CD14-positive monocyte (primary cell): ENCODE results near the gene SMARCC1. TPM values are rescaled to one million over a fixed set of nuclear protein-coding genes. Genes with fewer than 3 reads are reported as not detected.

ENCODE experiments used
- DNase-seq, 3 donors: peaks; one replicate each; pipeline ENCODE4 v3.0.0-alpha.2; 2011 to 2022
- H2AFZ ChIP-seq: 2 replicates; pipeline ENCODE4 v1.6.0; 2012; ENCODE audit warnings: mild to moderate bottlenecking, low read depth, low read length, inconsistent platforms; ENCODE audit not compliant: insufficient read depth, poor library complexity, severe bottlenecking
- H3K27ac ChIP-seq, 2 donors: 1 replicate in 1 of 2; 2 replicates in 1 of 2; pipeline ENCODE4 v1.5.1; 2012 to 2013; ENCODE audit warnings: low read length in 2 of 2, control low read depth in 1 of 2, inconsistent platforms in 1 of 2, low read depth in 1 of 2, mild to moderate bottlenecking in 1 of 2
- H3K27me3 ChIP-seq, 2 donors: one replicate each; pipeline versions ENCODE4 v1.6.0 to v1.6.1; 2011 to 2013; ENCODE audit warnings: low read length in 2 of 2; ENCODE audit not compliant: control insufficient read depth in 2 of 2, insufficient read depth in 2 of 2
- H3K36me3 ChIP-seq, 2 donors: replicated peaks in 1 of 2; 1 replicate in 1 of 2; 2 replicates in 1 of 2; pipeline versions ENCODE4 v1.5.1 to v1.6.1; 2012 to 2013; ENCODE audit warnings: low read length in 2 of 2, control low read depth in 1 of 2, inconsistent platforms in 1 of 2, mild to moderate bottlenecking in 1 of 2; ENCODE audit not compliant: insufficient read depth in 2 of 2, control insufficient read depth in 1 of 2
- H3K4me1 ChIP-seq, 2 donors: 1 replicate in 1 of 2; 2 replicates in 1 of 2; pipeline versions ENCODE4 v1.5.1 to v1.6.1; 2012 to 2013; ENCODE audit warnings: low read length in 2 of 2, control low read depth in 1 of 2, inconsistent platforms in 1 of 2, mild to moderate bottlenecking in 1 of 2, moderate library complexity in 1 of 2; ENCODE audit not compliant: insufficient read depth in 2 of 2, control insufficient read depth in 1 of 2
- H3K4me2 ChIP-seq: replicated peaks from 2 replicates; pipeline ENCODE3; 2012; ENCODE audit warnings: low read length, moderate library complexity, mild to moderate bottlenecking; ENCODE audit not compliant: poor library complexity, severe bottlenecking; ENCODE audit errors: extremely low read depth
- H3K4me3 ChIP-seq, 3 experiments: fragments of 200-600 bp in 1 of 3; sonication (generic) in 1 of 3; replicated peaks in 1 of 3; 1 replicate in 2 of 3; 2 replicates in 1 of 3; pipeline ENCODE4 v1.5.1; 2011 to 2013; ENCODE audit warnings: low read length in 3 of 3, mild to moderate bottlenecking in 3 of 3, control low read depth in 2 of 3, low read depth in 2 of 3, inconsistent platforms in 1 of 3, moderate library complexity in 1 of 3
- H3K79me2 ChIP-seq: 2 replicates; pipeline ENCODE4 v1.6.0; 2012; ENCODE audit warnings: mild to moderate bottlenecking, control low read depth, inconsistent platforms, low read length, moderate library complexity; ENCODE audit not compliant: insufficient read depth
- H3K9ac ChIP-seq: 2 replicates; pipeline ENCODE4 v1.6.0; 2017; ENCODE audit warnings: low read length, mild to moderate bottlenecking; ENCODE audit not compliant: insufficient read depth, poor library complexity, severe bottlenecking
- H3K9me3 ChIP-seq, 2 donors: replicated peaks in 1 of 2; 1 replicate in 1 of 2; 2 replicates in 1 of 2; pipeline versions ENCODE4 v1.5.1 to v1.6.1; 2012 to 2013; ENCODE audit warnings: low read length in 2 of 2, control low read depth in 1 of 2; ENCODE audit not compliant: control insufficient read depth in 1 of 2, insufficient read depth in 1 of 2
- H4K20me1 ChIP-seq: 2 replicates; pipeline ENCODE4 v1.6.0; 2012; ENCODE audit warnings: mild to moderate bottlenecking, low read length, control low read depth, moderate library complexity; ENCODE audit not compliant: insufficient read depth
- H3K27ac Mint-ChIP-seq, 7 donors: one replicate each; pipeline ENCODE4 v1.8.0; 2020; ENCODE audit warnings: mild to moderate bottlenecking in 7 of 7, mixed read lengths in 7 of 7, moderate library complexity in 6 of 7, inconsistent platforms in 2 of 7
- H3K27me3 Mint-ChIP-seq, 3 donors: one replicate each; pipeline ENCODE4 v1.8.0; 2021 to 2022; ENCODE audit warnings: low read depth in 3 of 3, mild to moderate bottlenecking in 3 of 3, mixed read lengths in 3 of 3, moderate library complexity in 3 of 3, inconsistent platforms in 1 of 3
- H3K36me3 Mint-ChIP-seq, 2 donors: one replicate each; pipeline ENCODE4 v1.8.0; 2020; ENCODE audit warnings: mixed read lengths in 2 of 2, inconsistent platforms in 1 of 2, mild to moderate bottlenecking in 1 of 2
- H3K4me1 Mint-ChIP-seq: one replicate; pipeline ENCODE4 v1.8.0; 2020; ENCODE audit warnings: mild to moderate bottlenecking, mixed read lengths
- H3K4me3 Mint-ChIP-seq, 2 donors: one replicate each; pipeline ENCODE4 v1.8.0; 2020; ENCODE audit warnings: mild to moderate bottlenecking in 2 of 2, mixed read lengths in 2 of 2, moderate library complexity in 1 of 2
- H3K9me3 Mint-ChIP-seq, 7 donors: one replicate each; pipeline ENCODE4 v1.8.0; 2020 to 2022; ENCODE audit warnings: mixed read lengths in 7 of 7, mild to moderate bottlenecking in 6 of 7, moderate library complexity in 6 of 7, inconsistent platforms in 2 of 7
- WGBS: methylation state at CpG from one replicate; pipeline ENCODE4 v1.1.5; 2013; ENCODE audit warnings: missing lambda C conversion rate; ENCODE audit not compliant: insufficient coverage; 5-methylcytosine and 5-hydroxymethylcytosine counted together
- intact Hi-C, 2 donors: fragments of 100-400 bp; cut with micrococcal nuclease; formaldehyde crosslinking; loops; one replicate each; pipeline versions ENCODE4 v1.15.0 to v1.15.1; 2023
- polyA plus RNA-seq, 3 donors: library from polyadenylated mRNA; depleted of rRNA in 1 of 3; unstranded in 2 of 3; stranded (reverse) in 1 of 3; fragments of 300-500 nt in 2 of 3; fragments of >200 nt in 1 of 3; fragmentation: Illumina TruSeq in 2 of 3; gene quantifications; 1 replicate in 2 of 3; 2 replicates in 1 of 3; pipeline ENCODE4 v1.2.3, GENCODE V29; 2012 to 2021
- TF ChIP-seq, protein P1 (sequence below): fragments of 200-600 bp; IDR thresholded peaks from one replicate; pipeline ENCODE4 v1.8.0; 2022; ENCODE audit warnings: antibody characterized with exemption, mild to moderate bottlenecking

Gene SMARCC1
- polyA plus RNA-seq, 3 donors = 8.8 to 33.5 (median 20.5) TPM

DNA sequence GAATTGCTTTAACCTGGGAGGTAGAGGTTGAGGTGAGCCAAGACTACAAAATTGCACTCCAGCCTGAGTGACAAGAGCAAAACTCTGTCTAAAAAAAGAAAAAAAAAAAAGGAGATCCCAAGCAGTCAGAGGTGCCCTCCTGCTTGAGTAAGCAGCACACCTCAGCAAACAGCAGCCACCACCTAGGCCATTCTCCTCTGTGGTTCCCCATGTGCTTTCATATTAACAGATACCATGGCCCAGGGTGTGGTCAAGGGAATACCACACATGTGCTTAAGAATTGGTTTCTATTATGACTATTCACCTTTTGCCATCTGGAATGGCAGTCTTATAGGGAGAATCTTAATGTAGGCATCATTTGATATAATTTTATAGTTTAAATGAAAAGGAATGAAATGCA lies 178.4 kb downstream of the SMARCC1 start:
- H3K27me3 Mint-ChIP-seq = no peaks in the 10 kb centered on the region
- no peak for DNase-seq
- TF ChIP-seq, protein P1, sequence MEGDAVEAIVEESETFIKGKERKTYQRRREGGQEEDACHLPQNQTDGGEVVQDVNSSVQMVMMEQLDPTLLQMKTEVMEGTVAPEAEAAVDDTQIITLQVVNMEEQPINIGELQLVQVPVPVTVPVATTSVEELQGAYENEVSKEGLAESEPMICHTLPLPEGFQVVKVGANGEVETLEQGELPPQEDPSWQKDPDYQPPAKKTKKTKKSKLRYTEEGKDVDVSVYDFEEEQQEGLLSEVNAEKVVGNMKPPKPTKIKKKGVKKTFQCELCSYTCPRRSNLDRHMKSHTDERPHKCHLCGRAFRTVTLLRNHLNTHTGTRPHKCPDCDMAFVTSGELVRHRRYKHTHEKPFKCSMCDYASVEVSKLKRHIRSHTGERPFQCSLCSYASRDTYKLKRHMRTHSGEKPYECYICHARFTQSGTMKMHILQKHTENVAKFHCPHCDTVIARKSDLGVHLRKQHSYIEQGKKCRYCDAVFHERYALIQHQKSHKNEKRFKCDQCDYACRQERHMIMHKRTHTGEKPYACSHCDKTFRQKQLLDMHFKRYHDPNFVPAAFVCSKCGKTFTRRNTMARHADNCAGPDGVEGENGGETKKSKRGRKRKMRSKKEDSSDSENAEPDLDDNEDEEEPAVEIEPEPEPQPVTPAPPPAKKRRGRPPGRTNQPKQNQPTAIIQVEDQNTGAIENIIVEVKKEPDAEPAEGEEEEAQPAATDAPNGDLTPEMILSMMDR = no peak
- H3K4me2 ChIP-seq = no peak overlapping the region
- H3K4me3 ChIP-seq = no peak overlapping the region
- peaks cover 45 to 98% of the 10 kb centered on the region in 2 donors for H3K36me3 ChIP-seq
- no peaks in the 10 kb centered on the region for H3K4me1 ChIP-seq
- no peaks in the 10 kb centered on the region for H3K4me1 Mint-ChIP-seq
- H3K36me3 Mint-ChIP-seq = peaks cover 60 to 78% of the 10 kb centered on the region in 2 donors
- H3K27ac ChIP-seq = no peak overlapping the region
- intact Hi-C loops = no loop called here
- H3K79me2 ChIP-seq = no peaks in the 10 kb centered on the region
- H2AFZ ChIP-seq = no peak overlapping the region
- no peaks in the 10 kb centered on the region for H3K9me3 ChIP-seq
- H3K4me3 Mint-ChIP-seq = no peak overlapping the region
- no peak overlapping the region for H3K9ac ChIP-seq
- H3K27ac Mint-ChIP-seq = peak overlapping the region in 1 of 7 donors; percentile 15
- peaks cover 0 to 1% (median 0%) of the 10 kb centered on the region in 7 donors for H3K9me3 Mint-ChIP-seq
- H4K20me1 ChIP-seq = peaks cover 6% of the 10 kb centered on the region
- H3K27me3 ChIP-seq = no peaks in the 10 kb centered on the region

DNA sequence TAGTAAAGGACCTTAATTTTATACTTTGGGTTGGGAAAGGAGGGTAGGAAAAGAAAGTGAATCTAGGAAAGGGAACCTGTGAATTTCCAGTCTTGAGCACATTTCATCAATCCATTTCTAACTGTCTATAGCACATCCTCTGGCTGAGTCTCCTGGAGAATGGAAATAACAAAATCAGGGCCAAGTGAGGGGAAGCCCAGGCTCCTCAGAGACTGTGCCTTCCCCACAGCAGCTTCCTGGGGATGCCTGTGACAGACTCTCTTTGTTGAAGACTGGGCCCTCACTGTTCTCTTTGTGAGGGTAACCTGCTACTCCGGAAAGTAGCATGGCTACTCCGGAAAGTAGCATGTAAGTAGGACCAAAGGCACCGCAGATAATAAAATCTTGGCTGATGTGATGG lies 180.4 kb downstream of the SMARCC1 start:
- WGBS = 80% methylated on average over 1 of the region's 3 CpGs
- H3K9me3 Mint-ChIP-seq = peaks cover 0 to 1% (median 0%) of the 10 kb centered on the region in 7 donors
- no peak overlapping the region for H3K4me2 ChIP-seq
- H3K27ac ChIP-seq = no peak overlapping the region
- H3K4me3 Mint-ChIP-seq = no peak overlapping the region
- TF ChIP-seq, protein P1 = no peak
- H3K9me3 ChIP-seq = no peaks in the 10 kb centered on the region
- peak overlapping the region in 1 of 7 donors; percentile 37 for H3K27ac Mint-ChIP-seq
- H3K4me3 ChIP-seq = no peak overlapping the region
- no peaks in the 10 kb centered on the region for H3K27me3 Mint-ChIP-seq
- H3K4me1 Mint-ChIP-seq = no peaks in the 10 kb centered on the region
- H3K27me3 ChIP-seq = no peaks in the 10 kb centered on the region
- no peaks in the 10 kb centered on the region for H3K4me1 ChIP-seq
- H3K79me2 ChIP-seq = no peaks in the 10 kb centered on the region
- no peak overlapping the region for H3K9ac ChIP-seq
- intact Hi-C loops = no loop called here
- H3K36me3 ChIP-seq = peaks cover 40 to 87% of the 10 kb centered on the region in 2 donors
- H2AFZ ChIP-seq = no peak overlapping the region
- H4K20me1 ChIP-seq = peaks cover 6% of the 10 kb centered on the region
- DNase-seq = no peak
- peaks cover 52 to 77% of the 10 kb centered on the region in 2 donors for H3K36me3 Mint-ChIP-seq
